IMR-90 (cell line): ENCODE data around the gene ITGA3.

ENCODE experiments used
- BHLHE40 ChIP-seq: fragments of 150-350 bp; IDR thresholded peaks from 2 replicates; pipeline ENCODE4 v1.6.1; 2016; ENCODE audit warnings: mild to moderate bottlenecking, low read depth, low read length
- CEBPB ChIP-seq: IDR thresholded peaks from 2 replicates; pipeline ENCODE4 v1.6.1; 2012; ENCODE audit warnings: low read depth, low read length, improper control_type of control experiment
- CHD1 ChIP-seq: IDR thresholded peaks from 2 replicates; pipeline ENCODE4 v1.6.1; 2012; ENCODE audit warnings: low read depth, low read length, improper control_type of control experiment
- ELK1 ChIP-seq: fragments of 150-350 bp; IDR thresholded peaks from 2 replicates; pipeline ENCODE4 v1.6.1; 2016; ENCODE audit warnings: low read depth, mild to moderate bottlenecking, low read length, moderate library complexity, borderline replicate concordance
- FOS ChIP-seq: fragments of 150-350 bp; IDR thresholded peaks from 2 replicates; pipeline ENCODE4 v1.6.1; 2016; ENCODE audit warnings: low read depth, low read length
- MAFK ChIP-seq: IDR thresholded peaks from 2 replicates; pipeline ENCODE4 v1.6.1; 2012; ENCODE audit warnings: low read depth, low read length, improper control_type of control experiment
- MAZ ChIP-seq: IDR thresholded peaks from 2 replicates; pipeline ENCODE4 v1.6.1; 2012; ENCODE audit warnings: low read depth, mild to moderate bottlenecking, low read length, improper control_type of control experiment, moderate library complexity, borderline replicate concordance
- NFE2L2 ChIP-seq: fragments of 150-350 bp; IDR thresholded peaks from 2 replicates; pipeline ENCODE4 v1.6.1; 2016; ENCODE audit warnings: low read depth, mild to moderate bottlenecking, low read length
- POLR2A ChIP-seq: IDR thresholded peaks from 2 replicates; pipeline ENCODE4 v1.6.1; 2012; ENCODE audit warnings: mild to moderate bottlenecking, low read depth, low read length
- RAD21 ChIP-seq: IDR thresholded peaks from 2 replicates; pipeline ENCODE4 v1.6.1; 2012; ENCODE audit warnings: low read length, improper control_type of control experiment
- RCOR1 ChIP-seq: IDR thresholded peaks from 2 replicates; pipeline ENCODE4 v1.6.1; 2012; ENCODE audit warnings: mild to moderate bottlenecking, low read length, improper control_type of control experiment; ENCODE audit not compliant: insufficient replicate concordance
- RFX5 ChIP-seq: IDR thresholded peaks from 2 replicates; pipeline ENCODE4 v1.8.0; 2012; ENCODE audit warnings: low read depth, mild to moderate bottlenecking, low read length, moderate library complexity
- USF2 ChIP-seq: fragments of 150-350 bp; IDR thresholded peaks from 2 replicates; pipeline ENCODE4 v1.6.1; 2017; ENCODE audit warnings: mild to moderate bottlenecking, antibody characterized with exemption, low read length, low read depth
- TF ChIP-seq, protein P1 (sequence below): conservative IDR thresholded peaks from 2 replicates; pipeline ENCODE4 v1.5.1; 2012; ENCODE audit warnings: mild to moderate bottlenecking, low read depth, low read length, improper control_type of control experiment

DNA sequence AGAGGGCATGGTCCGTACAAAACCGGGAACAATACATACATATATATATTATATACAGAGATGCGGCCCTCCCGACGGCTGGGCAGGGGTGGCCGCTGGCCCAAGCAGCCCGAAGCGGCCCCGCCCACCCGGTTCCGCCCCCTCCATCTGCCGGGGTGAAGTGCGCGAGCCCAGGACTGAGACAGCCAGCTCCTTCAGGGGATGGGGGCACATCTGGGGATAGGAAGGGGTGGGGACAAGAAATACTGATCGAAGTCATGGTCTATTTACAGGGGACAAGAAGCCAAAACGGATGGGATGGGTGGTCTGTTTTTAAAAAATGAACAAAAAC, 77.8 kb downstream of the ITGA3 start:
- TF ChIP-seq, protein P1, sequence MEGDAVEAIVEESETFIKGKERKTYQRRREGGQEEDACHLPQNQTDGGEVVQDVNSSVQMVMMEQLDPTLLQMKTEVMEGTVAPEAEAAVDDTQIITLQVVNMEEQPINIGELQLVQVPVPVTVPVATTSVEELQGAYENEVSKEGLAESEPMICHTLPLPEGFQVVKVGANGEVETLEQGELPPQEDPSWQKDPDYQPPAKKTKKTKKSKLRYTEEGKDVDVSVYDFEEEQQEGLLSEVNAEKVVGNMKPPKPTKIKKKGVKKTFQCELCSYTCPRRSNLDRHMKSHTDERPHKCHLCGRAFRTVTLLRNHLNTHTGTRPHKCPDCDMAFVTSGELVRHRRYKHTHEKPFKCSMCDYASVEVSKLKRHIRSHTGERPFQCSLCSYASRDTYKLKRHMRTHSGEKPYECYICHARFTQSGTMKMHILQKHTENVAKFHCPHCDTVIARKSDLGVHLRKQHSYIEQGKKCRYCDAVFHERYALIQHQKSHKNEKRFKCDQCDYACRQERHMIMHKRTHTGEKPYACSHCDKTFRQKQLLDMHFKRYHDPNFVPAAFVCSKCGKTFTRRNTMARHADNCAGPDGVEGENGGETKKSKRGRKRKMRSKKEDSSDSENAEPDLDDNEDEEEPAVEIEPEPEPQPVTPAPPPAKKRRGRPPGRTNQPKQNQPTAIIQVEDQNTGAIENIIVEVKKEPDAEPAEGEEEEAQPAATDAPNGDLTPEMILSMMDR = no peak
- no peak for TF ChIP-seq CEBPB
- no peak for TF ChIP-seq POLR2A
- TF ChIP-seq MAZ = no peak
- TF ChIP-seq RAD21 = no peak
- no peak for TF ChIP-seq ELK1
- TF ChIP-seq FOS = no peak
- TF ChIP-seq NFE2L2 = no peak
- no peak for TF ChIP-seq CHD1
- TF ChIP-seq MAFK = no peak
- TF ChIP-seq RFX5 = no peak
- TF ChIP-seq USF2 = no peak
- TF ChIP-seq BHLHE40 = no peak
- no peak for TF ChIP-seq RCOR1
